Measurements from ENCODE around the gene PARD6A. TPM values are rescaled to one million over a fixed set of nuclear protein-coding genes. Genes with fewer than 3 reads are reported as not detected.

PARD6A gene
- total and polyA plus RNA-seq, 2 experiments from 2014 or later: 0.58 to 0.97 TPM

DNA sequence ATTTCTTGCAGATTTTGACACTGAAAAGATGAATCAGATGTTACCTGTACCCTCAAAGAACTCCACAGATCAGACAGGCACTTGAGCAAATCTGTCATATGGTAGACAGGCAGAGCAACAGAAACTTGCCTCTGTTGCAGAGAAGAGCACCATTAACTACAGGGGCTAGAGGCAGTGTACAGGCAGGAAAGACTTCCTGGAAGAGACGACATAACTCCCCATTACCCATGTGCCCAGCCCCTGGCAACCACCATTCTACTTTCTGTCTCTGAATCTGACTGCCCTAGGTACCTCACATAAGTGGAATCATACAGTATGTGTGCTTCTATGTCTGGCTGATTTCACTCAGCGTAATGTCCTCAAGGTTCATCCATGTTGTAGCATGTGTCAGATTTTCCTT, 42.9 kb downstream of the PARD6A start:
- no peak overlapping the region for H3K4me2 ChIP-seq (ENCODE audit: unreplicated experiment)
- H3K79me2 ChIP-seq (ENCODE audit: insufficient read depth): peaks cover 87% of the 10 kb centered on the region
- no peaks in the 10 kb centered on the region for H3K9me2 ChIP-seq (ENCODE audit: insufficient read depth)
- no peak for DNase-seq
- H4K20me1 ChIP-seq (ENCODE audit: insufficient read depth): no peaks in the 10 kb centered on the region
- no peaks in the 10 kb centered on the region for H3K36me3 ChIP-seq (ENCODE audit: low read depth)
- in situ Hi-C loops (cut with MboI): no loop called here
- H3K27me3 ChIP-seq (replicated peaks; ENCODE audit: insufficient read depth): no peaks in the 10 kb centered on the region
- no peak overlapping the region for H3K9ac ChIP-seq
- TF ChIP-seq EZH2phosphoT487 (IDR thresholded peaks at IDR 0.05; ENCODE audit: insufficient read depth, low read depth): no peak
- no peak for TF ChIP-seq EZH2 (IDR thresholded peaks at IDR 0.05; ENCODE audit: insufficient read depth, poor library complexity, severe bottlenecking)
- no peak overlapping the region for H3K27ac ChIP-seq
- H2AFZ ChIP-seq: no peak overlapping the region
- H3K9me3 ChIP-seq (ENCODE audit: low read depth): no peaks in the 10 kb centered on the region
- no peak overlapping the region for H3K4me3 ChIP-seq
- peaks cover 8% of the 10 kb centered on the region for H3F3A ChIP-seq (ENCODE audit: insufficient read depth)
- WGBS, 2 experiments (ENCODE audit: low coverage in 1 of 2, low lambda C conversion rate in 2 of 2, missing lambda C conversion rate in 2 of 2): 97 to 100% methylated on average over 2 of the region's 2 CpGs
- peaks cover 6% of the 10 kb centered on the region for H3K4me1 ChIP-seq (ENCODE audit: insufficient read depth)

DNA sequence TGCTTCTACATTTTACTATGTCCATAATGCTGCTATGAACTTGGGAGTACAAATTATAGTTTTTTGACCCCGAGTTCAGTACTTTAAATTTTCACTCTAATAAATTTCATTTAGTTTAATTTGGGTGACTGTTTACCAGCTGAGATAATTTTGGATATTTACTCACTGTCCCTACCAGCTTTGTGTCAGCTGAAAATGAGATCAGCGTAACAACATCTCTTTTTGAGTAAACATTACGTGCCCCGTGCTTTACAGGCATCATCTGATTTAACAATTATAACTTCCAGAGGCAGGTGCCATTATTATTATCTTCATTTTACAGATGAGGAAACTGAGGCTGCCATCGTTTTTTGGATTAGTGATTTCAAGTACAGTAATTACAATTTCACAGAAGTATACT, 43.4 kb downstream of the PARD6A start:
- H3K27ac ChIP-seq: no peak overlapping the region
- TF ChIP-seq EZH2 (IDR thresholded peaks at IDR 0.05; ENCODE audit: insufficient read depth, poor library complexity, severe bottlenecking) (no peak), EZH2phosphoT487 (IDR thresholded peaks at IDR 0.05; ENCODE audit: insufficient read depth, low read depth) (no peak)
- no peak overlapping the region for H2AFZ ChIP-seq
- no peaks in the 10 kb centered on the region for H3K9me3 ChIP-seq (ENCODE audit: low read depth)
- no peaks in the 10 kb centered on the region for H3K27me3 ChIP-seq (replicated peaks; ENCODE audit: insufficient read depth)
- no peak overlapping the region for H3K4me3 ChIP-seq
- peaks cover 11% of the 10 kb centered on the region for H3K4me1 ChIP-seq (ENCODE audit: insufficient read depth)
- H3K4me2 ChIP-seq (ENCODE audit: unreplicated experiment): no peak overlapping the region
- no peaks in the 10 kb centered on the region for H4K20me1 ChIP-seq (ENCODE audit: insufficient read depth)
- WGBS, 2 experiments (ENCODE audit: low coverage in 1 of 2, low lambda C conversion rate in 2 of 2, missing lambda C conversion rate in 2 of 2): 96 to 97% methylated on average over 5 of the region's 5 CpGs
- H3K79me2 ChIP-seq (ENCODE audit: insufficient read depth): peaks cover 87% of the 10 kb centered on the region
- H3K36me3 ChIP-seq (ENCODE audit: low read depth): no peaks in the 10 kb centered on the region
- H3K9ac ChIP-seq: no peak overlapping the region
- no peak for DNase-seq
- peaks cover 13% of the 10 kb centered on the region for H3F3A ChIP-seq (ENCODE audit: insufficient read depth)
- in situ Hi-C loops (cut with MboI): no loop called here
- no peaks in the 10 kb centered on the region for H3K9me2 ChIP-seq (ENCODE audit: insufficient read depth)

DNA sequence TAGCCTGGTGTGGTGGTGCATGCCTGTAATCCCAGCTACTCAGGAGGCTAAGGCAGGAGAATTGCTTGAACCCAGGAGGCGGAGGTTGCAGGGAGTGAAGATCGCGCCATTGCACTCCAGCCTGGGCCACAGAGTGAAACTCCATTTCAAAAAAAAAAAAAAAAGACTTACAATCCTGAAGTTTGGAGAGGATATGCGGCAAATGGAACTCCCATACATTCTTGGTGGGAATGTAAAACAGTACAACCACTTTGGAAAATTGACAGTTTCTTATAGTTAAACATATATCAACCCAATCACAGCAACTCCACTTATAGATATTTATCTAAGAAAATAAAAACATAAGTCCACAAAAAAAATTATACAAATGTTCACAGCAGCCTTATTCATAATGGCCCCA, 46.5 kb downstream of the PARD6A start:
- peaks cover 85% of the 10 kb centered on the region for H3K79me2 ChIP-seq (ENCODE audit: insufficient read depth)
- no peak overlapping the region for H3K4me3 ChIP-seq
- 92 to 95% methylated on average over 4 of the region's 4 CpGs for WGBS, 2 experiments (ENCODE audit: low coverage in 1 of 2, low lambda C conversion rate in 2 of 2, missing lambda C conversion rate in 2 of 2)
- no peak for DNase-seq
- no peak overlapping the region for H3K4me2 ChIP-seq (ENCODE audit: unreplicated experiment)
- H3K36me3 ChIP-seq (ENCODE audit: low read depth): no peaks in the 10 kb centered on the region
- no peak overlapping the region for H2AFZ ChIP-seq
- no peaks in the 10 kb centered on the region for H4K20me1 ChIP-seq (ENCODE audit: insufficient read depth)
- H3K27ac ChIP-seq: no peak overlapping the region
- H3K4me1 ChIP-seq (ENCODE audit: insufficient read depth): peaks cover 13% of the 10 kb centered on the region
- no peaks in the 10 kb centered on the region for H3K9me3 ChIP-seq (ENCODE audit: low read depth)
- H3F3A ChIP-seq (ENCODE audit: insufficient read depth): peaks cover 20% of the 10 kb centered on the region
- TF ChIP-seq EZH2 (IDR thresholded peaks at IDR 0.05; ENCODE audit: insufficient read depth, poor library complexity, severe bottlenecking) (no peak), EZH2phosphoT487 (IDR thresholded peaks at IDR 0.05; ENCODE audit: insufficient read depth, low read depth) (no peak)
- no peak overlapping the region for H3K9ac ChIP-seq
- no peaks in the 10 kb centered on the region for H3K27me3 ChIP-seq (replicated peaks; ENCODE audit: insufficient read depth)
- H3K9me2 ChIP-seq (ENCODE audit: insufficient read depth): no peaks in the 10 kb centered on the region
- in situ Hi-C loops (cut with MboI): no loop called here

DNA sequence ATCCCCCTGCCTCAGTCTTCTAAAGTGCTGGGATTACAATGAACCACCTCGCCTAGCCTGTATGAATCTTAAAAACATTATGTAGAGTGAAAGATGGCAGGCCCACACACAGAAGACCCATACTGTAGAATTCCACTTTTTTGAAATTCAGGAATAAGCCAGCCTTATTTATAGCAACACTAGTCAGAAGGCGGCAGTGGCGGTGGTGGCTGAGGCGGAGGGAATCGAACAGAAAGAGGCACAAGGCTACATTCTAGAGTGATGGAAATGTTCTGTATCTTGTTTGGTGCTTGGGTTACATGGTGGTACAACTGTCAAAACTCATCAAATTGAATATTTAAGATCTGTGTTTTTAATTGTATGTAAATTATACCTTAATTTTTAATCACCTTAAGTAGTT, 47.0 kb downstream of the PARD6A start:
- H3K4me2 ChIP-seq (ENCODE audit: unreplicated experiment): no peak overlapping the region
- H3K9me3 ChIP-seq (ENCODE audit: low read depth): no peaks in the 10 kb centered on the region
- in situ Hi-C loops (cut with MboI): no loop called here
- no peak overlapping the region for H3K9ac ChIP-seq
- no peaks in the 10 kb centered on the region for H3K9me2 ChIP-seq (ENCODE audit: insufficient read depth)
- H4K20me1 ChIP-seq (ENCODE audit: insufficient read depth): no peaks in the 10 kb centered on the region
- H3F3A ChIP-seq (ENCODE audit: insufficient read depth): peaks cover 20% of the 10 kb centered on the region
- H2AFZ ChIP-seq: no peak overlapping the region
- peak overlapping the region; percentile 17; the same call in 1 of the 2 replicates for H3K27ac ChIP-seq
- no peak for DNase-seq
- peaks cover 13% of the 10 kb centered on the region for H3K4me1 ChIP-seq (ENCODE audit: insufficient read depth)
- peaks cover 82% of the 10 kb centered on the region for H3K79me2 ChIP-seq (ENCODE audit: insufficient read depth)
- H3K27me3 ChIP-seq (replicated peaks; ENCODE audit: insufficient read depth): no peaks in the 10 kb centered on the region
- no peak for TF ChIP-seq EZH2phosphoT487 (IDR thresholded peaks at IDR 0.05; ENCODE audit: insufficient read depth, low read depth)
- TF ChIP-seq EZH2 (IDR thresholded peaks at IDR 0.05; ENCODE audit: insufficient read depth, poor library complexity, severe bottlenecking): no peak
- 97 to 99% methylated on average over 5 of the region's 5 CpGs for WGBS, 2 experiments (ENCODE audit: low coverage in 1 of 2, low lambda C conversion rate in 2 of 2, missing lambda C conversion rate in 2 of 2)
- no peaks in the 10 kb centered on the region for H3K36me3 ChIP-seq (ENCODE audit: low read depth)
- no peak overlapping the region for H3K4me3 ChIP-seq

DNA sequence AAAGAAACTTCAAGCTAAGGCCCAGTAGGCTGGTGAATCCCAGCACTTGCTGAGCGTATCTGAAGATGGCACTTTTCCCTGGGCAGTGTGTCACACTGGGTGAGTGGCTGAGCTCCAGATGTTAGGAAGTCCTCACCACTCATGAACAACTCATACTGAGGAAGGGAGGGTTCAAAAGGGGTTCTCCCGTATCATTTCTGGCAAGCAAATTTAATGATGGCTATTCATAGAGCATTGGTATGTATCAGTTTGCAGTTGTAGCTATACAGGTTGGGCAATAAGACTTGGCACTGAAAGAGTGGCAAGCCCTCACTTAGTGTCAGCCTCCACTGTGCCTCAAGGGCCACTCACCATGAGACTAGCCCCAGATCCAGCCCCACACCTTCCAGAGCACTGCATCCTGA, 47.6 kb downstream of the PARD6A start:
- H3K9ac ChIP-seq: no peak overlapping the region
- no peaks in the 10 kb centered on the region for H3K9me3 ChIP-seq (ENCODE audit: low read depth)
- WGBS, 2 experiments (ENCODE audit: low coverage in 1 of 2, low lambda C conversion rate in 2 of 2, missing lambda C conversion rate in 2 of 2): 15 to 17% methylated on average over 2 of the region's 2 CpGs
- no peak overlapping the region for H3K4me3 ChIP-seq
- H3K36me3 ChIP-seq (ENCODE audit: low read depth): no peaks in the 10 kb centered on the region
- H2AFZ ChIP-seq: no peak overlapping the region
- no peak overlapping the region for H3K4me2 ChIP-seq (ENCODE audit: unreplicated experiment)
- in situ Hi-C loops (cut with MboI): no loop called here
- H3F3A ChIP-seq (ENCODE audit: insufficient read depth): peaks cover 20% of the 10 kb centered on the region
- no peak for TF ChIP-seq EZH2 (IDR thresholded peaks at IDR 0.05; ENCODE audit: insufficient read depth, poor library complexity, severe bottlenecking)
- no peak for TF ChIP-seq EZH2phosphoT487 (IDR thresholded peaks at IDR 0.05; ENCODE audit: insufficient read depth, low read depth)
- H4K20me1 ChIP-seq (ENCODE audit: insufficient read depth): no peaks in the 10 kb centered on the region
- peaks cover 82% of the 10 kb centered on the region for H3K79me2 ChIP-seq (ENCODE audit: insufficient read depth)
- DNase-seq: peak; percentile 91
- peak overlapping the region; percentile 17; the same call in 1 of the 2 replicates for H3K27ac ChIP-seq
- H3K27me3 ChIP-seq (replicated peaks; ENCODE audit: insufficient read depth): no peaks in the 10 kb centered on the region
- H3K4me1 ChIP-seq (ENCODE audit: insufficient read depth): peaks cover 13% of the 10 kb centered on the region
- H3K9me2 ChIP-seq (ENCODE audit: insufficient read depth): no peaks in the 10 kb centered on the region

All from GM23248 (cell line).